ENCODE measurements around the gene PTPN4. TPM values are rescaled to one million over a fixed set of nuclear protein-coding genes. Genes with fewer than 3 reads are reported as not detected.

The PTPN4 gene
- total and polyA plus RNA-seq, 8 donors, result 4.4 to 18.7 (median 13.2) TPM

DNA sequence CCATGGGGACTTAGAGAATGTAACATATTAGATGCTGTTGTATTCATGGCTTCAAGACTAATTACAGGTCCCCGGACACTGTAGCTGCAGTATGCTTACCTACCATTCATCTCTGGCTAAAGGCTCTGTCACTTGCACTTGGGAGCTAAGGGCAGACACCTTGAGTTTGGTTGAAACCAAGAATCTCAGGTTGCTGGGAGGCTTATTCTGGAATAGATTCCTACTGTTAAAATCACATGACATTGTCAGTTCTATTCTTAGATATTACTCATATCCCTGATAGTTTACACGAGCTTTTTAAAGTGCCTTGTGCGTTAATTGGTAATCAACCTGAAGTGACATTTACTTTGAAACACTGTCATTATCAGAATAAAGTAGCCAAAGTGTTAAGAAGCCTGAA is 180.2 kb downstream of the PTPN4 start:
- no peak for FAIRE-seq
- no peak for ATAC-seq
- intact Hi-C loops (cut with DNase I), result no loop called here

DNA sequence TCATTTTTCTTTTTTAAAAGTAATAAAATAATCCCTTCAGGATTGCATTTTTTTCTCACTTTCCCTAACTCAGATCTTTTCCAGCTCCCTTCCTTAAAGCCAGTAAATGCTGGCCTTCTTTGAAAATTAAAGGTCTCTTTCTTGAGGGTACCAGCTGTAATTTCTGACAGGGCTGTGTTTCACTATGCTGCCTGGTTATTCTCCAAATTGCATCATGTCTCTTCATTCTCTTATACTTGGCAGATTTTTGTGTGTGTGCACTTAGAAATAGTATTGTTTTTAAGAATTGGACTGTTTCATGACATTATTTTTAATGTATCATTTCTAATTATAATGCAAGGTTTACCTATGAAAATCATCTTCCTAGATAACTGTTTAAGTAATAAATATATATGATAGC is 181.1 kb downstream of the PTPN4 start:
- ATAC-seq, result no peak
- TF ChIP-seq, protein P1, sequence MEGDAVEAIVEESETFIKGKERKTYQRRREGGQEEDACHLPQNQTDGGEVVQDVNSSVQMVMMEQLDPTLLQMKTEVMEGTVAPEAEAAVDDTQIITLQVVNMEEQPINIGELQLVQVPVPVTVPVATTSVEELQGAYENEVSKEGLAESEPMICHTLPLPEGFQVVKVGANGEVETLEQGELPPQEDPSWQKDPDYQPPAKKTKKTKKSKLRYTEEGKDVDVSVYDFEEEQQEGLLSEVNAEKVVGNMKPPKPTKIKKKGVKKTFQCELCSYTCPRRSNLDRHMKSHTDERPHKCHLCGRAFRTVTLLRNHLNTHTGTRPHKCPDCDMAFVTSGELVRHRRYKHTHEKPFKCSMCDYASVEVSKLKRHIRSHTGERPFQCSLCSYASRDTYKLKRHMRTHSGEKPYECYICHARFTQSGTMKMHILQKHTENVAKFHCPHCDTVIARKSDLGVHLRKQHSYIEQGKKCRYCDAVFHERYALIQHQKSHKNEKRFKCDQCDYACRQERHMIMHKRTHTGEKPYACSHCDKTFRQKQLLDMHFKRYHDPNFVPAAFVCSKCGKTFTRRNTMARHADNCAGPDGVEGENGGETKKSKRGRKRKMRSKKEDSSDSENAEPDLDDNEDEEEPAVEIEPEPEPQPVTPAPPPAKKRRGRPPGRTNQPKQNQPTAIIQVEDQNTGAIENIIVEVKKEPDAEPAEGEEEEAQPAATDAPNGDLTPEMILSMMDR (IDR thresholded peaks at IDR 0.05), result no peak
- no peak for DNase-seq
- no peaks in the 10 kb centered on the region for H3K4me1 ChIP-seq
- no peaks in the 10 kb centered on the region for H3K27me3 ChIP-seq
- H3K27ac ChIP-seq, result no peak overlapping the region
- H3K4me3 ChIP-seq, result no peak overlapping the region
- FAIRE-seq, result no peak
- H3K36me3 ChIP-seq, result peaks cover 0 to 5% (median 0%) of the 10 kb centered on the region in 3 donors
- no peaks in the 10 kb centered on the region for H3K9me3 ChIP-seq
- intact Hi-C loops (cut with DNase I), result no loop called here

More for the DNA sequence above, 180.2 kb downstream of the PTPN4 start:
- H3K27ac ChIP-seq, result no peak overlapping the region
- no peaks in the 10 kb centered on the region for H3K9me3 ChIP-seq
- H3K4me3 ChIP-seq, result no peak overlapping the region
- DNase-seq, result no peak
- no peaks in the 10 kb centered on the region for H3K27me3 ChIP-seq
- 69 to 78% methylated on average over 3 of the region's 3 CpGs for WGBS, 2 donors
- no peaks in the 10 kb centered on the region for H3K4me1 ChIP-seq
- TF ChIP-seq, protein P1 (IDR thresholded peaks at IDR 0.05), result no peak
- peaks cover 0 to 5% (median 0%) of the 10 kb centered on the region in 3 donors for H3K36me3 ChIP-seq

DNA sequence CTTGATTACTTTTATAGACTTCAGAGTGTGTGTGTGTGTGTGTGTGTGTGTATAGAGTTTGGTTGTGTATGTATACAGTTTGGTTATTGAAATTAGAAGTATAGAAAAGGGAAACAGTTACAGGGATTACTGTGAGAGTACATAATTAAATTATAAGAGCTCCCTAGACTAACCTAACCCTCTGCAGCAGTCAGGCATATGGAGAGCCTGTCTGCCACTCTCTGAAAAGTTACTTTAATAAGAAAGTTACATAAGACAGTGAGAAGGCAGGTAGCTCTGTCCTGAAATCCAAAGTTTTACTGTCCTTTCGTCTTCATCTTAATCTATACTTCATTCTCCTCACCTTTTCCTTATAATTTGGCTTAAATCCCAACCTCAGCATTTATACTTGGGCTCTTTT is 181.7 kb downstream of the PTPN4 start:
- ATAC-seq (no peak), DNase-seq (no peak), FAIRE-seq (no peak)
- H3K4me3 ChIP-seq, result no peak overlapping the region
- peaks cover 0 to 5% (median 0%) of the 10 kb centered on the region in 3 donors for H3K36me3 ChIP-seq
- 91 to 96% methylated on average over 1 of the region's 1 CpG for WGBS, 2 donors
- no peaks in the 10 kb centered on the region for H3K9me3 ChIP-seq
- H3K27ac ChIP-seq, result no peak overlapping the region
- no peaks in the 10 kb centered on the region for H3K4me1 ChIP-seq
- intact Hi-C loops (cut with DNase I), result no loop called here
- TF ChIP-seq, protein P1 (IDR thresholded peaks at IDR 0.05), result no peak
- no peaks in the 10 kb centered on the region for H3K27me3 ChIP-seq

DNA sequence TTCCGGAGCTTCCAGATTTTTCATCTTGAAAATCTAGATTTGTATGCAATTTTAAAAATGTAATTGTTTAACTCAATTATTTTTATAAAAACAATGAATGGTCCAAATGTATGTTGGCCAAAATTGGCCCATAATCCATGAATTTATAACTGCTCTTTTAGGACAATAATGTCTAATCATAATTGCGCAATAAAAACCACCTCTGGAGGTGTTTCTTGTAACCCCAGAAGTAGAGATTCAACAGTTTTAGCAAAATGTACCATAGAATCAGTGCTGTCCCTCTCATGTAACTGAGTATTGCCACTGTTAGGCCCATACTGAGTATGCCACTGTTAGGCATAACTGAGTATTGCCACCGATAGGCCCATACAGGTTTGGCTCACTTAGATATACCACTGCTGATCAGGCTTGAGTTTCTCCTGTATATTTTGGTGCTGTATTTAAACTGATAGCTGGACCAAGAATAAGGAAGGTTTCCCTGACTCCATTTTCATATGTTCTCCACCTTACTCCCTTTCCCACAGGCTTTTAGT is 182.3 kb downstream of the PTPN4 start:
- intact Hi-C loops (cut with DNase I), result no loop called here
- WGBS, 2 donors, result 84 to 97% methylated on average over 3 of the region's 3 CpGs
- H3K27me3 ChIP-seq, result no peaks in the 10 kb centered on the region
- H3K27ac ChIP-seq, result no peak overlapping the region
- DNase-seq (no peak), FAIRE-seq (no peak), ATAC-seq (no peak)
- TF ChIP-seq, protein P1 (IDR thresholded peaks at IDR 0.05), result no peak
- no peaks in the 10 kb centered on the region for H3K9me3 ChIP-seq
- peaks cover 0 to 5% (median 0%) of the 10 kb centered on the region in 3 donors for H3K36me3 ChIP-seq
- no peaks in the 10 kb centered on the region for H3K4me1 ChIP-seq
- no peak overlapping the region for H3K4me3 ChIP-seq

DNA sequence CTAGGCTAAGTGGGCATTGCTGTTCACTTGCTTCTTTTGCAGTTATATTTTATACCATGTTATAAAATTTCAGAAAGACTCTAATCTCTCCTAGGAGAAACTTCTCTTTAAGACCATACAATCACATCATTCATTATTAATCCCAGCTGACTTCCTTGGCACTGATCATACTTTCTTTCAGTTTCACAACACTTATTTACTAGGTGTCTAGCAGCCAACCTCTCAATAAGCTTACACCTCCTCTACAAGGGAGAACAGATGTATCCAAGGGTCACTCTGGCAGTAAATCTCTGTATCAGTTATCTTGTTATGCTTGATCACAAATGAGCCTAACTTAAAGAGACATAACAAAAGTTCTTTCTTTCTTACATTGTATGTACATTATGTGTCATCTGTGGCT is 183.3 kb downstream of the PTPN4 start:
- H3K9me3 ChIP-seq, result no peaks in the 10 kb centered on the region
- FAIRE-seq, result no peak
- no peaks in the 10 kb centered on the region for H3K4me1 ChIP-seq
- H3K36me3 ChIP-seq, result no peaks in the 10 kb centered on the region
- no peaks in the 10 kb centered on the region for H3K27me3 ChIP-seq
- H3K4me3 ChIP-seq, result no peak overlapping the region
- ATAC-seq, result no peak
- no peak overlapping the region for H3K27ac ChIP-seq
- TF ChIP-seq, protein P1 (IDR thresholded peaks at IDR 0.05), result no peak
- intact Hi-C loops (cut with DNase I), result no loop called here
- no peak for DNase-seq

All from pancreas (tissue), 10 donors.